NCI-H146 treated with DMSO at 0.1 percent for 48 hours (cell line): Measurements from ENCODE around the gene ADAMTS15.

ENCODE experiments used
- DNase-seq: peaks from one replicate; lab custom pipeline; 2025; ENCODE audit not compliant: unreplicated experiment; lab: John Stamatoyannopoulos, UW

The ADAMTS15 gene

GRCh38 chr11:130478881-130479280 lies 30.4 kb downstream of the ADAMTS15 start:
- no peak for DNase-seq

GRCh38 chr11:130480186-130480585 lies 31.7 kb downstream of the ADAMTS15 start:
- no peak for DNase-seq

DNA sequence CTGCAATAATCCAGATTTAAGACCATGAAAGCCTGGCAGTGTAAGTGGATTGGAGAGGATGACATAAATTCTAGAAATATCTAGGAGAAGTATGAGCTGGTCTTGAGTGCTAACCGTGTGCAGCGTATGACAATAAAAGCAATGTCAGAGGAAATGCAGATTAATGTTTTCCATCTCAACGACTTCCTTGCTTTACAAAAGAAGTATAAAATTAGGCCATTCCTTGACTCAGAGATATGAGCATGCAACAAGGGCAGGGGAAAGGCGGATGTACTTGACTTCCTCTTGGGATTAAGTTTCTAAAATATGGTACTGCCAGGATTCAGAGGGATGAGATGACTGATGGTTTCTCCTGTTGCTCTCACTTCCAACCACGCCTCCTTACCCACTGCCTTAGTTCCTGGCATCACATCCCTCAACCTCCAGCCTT lies 32.3 kb downstream of the ADAMTS15 start:
- DNase-seq: no peak

- no peak for DNase-seq
Observed at GRCh38 chr11:130483124-130483523, 34.7 kb downstream of the ADAMTS15 start.

GRCh38 chr11:130485983-130486382 lies 37.5 kb downstream of the ADAMTS15 start:
- no peak for DNase-seq

DNA sequence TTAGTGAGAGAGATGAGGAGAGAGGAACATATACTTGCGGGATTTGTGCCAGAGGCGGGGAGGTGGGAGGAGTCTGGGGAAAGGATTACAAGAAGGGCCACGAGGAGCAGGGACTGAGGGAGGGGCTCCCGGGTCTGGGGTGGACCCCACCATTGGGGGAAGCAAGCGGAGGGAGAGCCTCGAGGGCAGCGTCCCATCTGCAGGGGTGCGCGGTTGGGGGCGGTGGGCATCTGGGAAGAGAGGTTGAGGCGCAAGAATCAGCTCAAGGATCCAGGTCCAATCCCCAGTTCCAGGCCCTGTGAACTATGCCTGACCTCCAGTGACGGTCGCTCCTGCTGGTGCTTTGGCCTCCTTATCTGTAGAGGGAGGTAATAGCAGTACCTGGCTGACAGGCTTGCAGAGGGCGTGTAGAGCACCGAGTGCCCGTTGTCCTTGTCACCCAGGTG lies 38.0 kb downstream of the ADAMTS15 start:
- DNase-seq: no peak

DNA sequence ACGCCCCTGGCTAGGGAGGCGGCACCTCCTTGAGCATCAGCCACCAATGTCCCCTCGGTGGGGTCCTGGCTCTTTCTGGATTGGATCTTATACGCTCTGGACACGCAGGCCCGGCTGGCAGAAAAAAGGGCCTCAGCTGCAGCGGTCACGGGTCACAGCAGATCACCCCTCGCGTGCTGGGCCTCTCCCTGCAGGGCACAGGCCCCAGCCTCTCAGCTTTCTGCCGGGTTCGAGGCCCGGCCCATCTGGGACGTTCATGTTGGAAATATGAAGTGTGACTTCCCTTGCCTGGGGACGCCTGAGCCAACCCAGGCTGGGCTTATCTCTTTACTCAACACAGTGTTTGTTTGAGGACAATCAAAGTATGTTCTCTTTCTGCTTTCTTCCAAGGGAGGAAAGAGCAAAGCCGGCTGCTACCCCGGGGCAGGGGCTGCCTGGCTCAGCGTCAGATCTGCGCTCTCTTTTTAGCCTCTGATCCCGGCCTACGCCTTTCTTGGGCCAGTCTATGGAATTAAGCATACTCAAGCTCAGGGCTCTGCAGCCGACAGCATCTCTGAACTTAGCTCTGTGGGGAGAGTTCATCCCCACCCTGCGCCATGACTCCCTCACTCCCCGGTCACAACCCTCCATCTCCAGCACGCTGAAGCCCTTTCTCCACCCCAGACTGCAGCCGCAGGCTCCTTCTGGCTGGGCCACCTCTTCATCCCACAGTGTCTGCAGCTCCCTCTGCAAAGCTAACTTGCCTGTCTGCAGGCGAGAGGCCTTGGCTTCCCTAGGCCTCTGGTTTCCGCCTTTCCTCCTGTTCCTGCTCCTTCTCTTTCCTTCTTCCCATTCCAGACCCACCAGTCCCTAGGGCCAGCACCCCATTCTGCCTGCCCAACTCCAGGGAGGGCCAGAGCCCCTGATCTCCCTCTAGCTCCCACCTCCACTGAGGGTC lies 38.8 kb downstream of the ADAMTS15 start:
- DNase-seq: no peak

- DNase-seq: no peak
Observed at GRCh38 chr11:130487924-130488815, 39.7 kb downstream of the ADAMTS15 start.

DNA sequence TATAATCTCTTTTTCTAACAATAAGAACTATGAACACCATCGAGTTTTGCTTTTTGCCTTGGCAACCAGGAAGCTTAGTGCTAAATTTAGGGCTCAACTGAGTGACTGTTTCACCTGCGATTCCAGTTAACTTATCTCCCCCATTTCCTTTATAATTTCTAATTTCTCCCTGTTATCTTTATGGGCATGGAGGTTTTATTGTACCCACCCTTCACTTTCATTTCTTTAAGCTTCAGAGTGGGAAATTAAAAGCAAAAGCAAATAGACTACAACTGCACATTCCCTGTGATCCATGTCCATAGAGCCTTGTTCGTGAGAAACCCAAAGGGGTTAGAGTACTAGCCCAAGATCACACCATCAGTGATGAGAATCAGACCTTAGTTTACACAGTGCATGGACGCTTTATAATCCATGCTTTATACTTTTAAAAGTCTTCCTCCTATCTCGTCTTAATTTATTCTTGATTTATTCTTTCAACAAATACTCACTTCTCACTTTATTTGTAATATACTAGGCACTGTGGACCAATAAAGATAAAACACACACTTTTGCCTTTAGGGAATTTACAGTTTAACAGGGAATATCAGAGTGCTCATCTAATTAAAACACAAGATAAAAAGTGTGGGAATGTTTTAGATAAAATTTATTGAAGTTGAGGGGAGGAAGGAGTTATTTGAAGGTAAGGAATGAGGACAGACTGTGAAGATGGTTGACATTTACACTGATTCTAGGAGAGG lies 40.6 kb downstream of the ADAMTS15 start:
- DNase-seq: no peak

GRCh38 chr11:130489716-130490115 lies 41.3 kb downstream of the ADAMTS15 start:
- no peak for DNase-seq

GRCh38 chr11:130490682-130491449 lies 42.4 kb downstream of the ADAMTS15 start:
- DNase-seq: no peak

- DNase-seq: no peak
Observed at GRCh38 chr11:130498181-130498580, 49.7 kb downstream of the ADAMTS15 start.

GRCh38 chr11:130499828-130500227 lies 51.4 kb downstream of the ADAMTS15 start:
- DNase-seq: no peak

- DNase-seq: no peak
Observed at GRCh38 chr11:130504317-130504716, 55.9 kb downstream of the ADAMTS15 start.

GRCh38 chr11:130508913-130509312 lies 60.5 kb downstream of the ADAMTS15 start:
- DNase-seq: no peak

- DNase-seq: no peak
Observed at GRCh38 chr11:130509942-130510341, 61.5 kb downstream of the ADAMTS15 start.

- no peak for DNase-seq
Observed at GRCh38 chr11:130510407-130511006, 62.1 kb downstream of the ADAMTS15 start.

DNA sequence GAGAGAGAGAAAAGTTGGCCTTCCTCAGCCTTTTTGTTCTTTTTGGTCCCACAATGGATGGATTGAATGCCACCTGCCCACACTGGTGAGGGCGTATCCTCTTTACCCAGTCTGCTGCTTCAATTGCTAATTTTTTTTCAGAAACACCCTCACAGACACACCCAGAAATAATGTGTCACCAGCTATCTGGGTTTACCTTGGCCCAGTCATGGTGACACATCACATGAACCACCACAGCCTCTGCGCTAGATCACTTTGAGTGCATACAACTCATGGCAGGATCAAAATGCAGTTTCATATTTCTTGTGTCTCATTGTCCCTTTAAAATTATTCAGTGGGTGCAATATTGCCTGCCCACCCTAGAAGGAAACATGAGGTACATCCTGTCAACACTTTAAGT lies 63.3 kb downstream of the ADAMTS15 start:
- DNase-seq: no peak

- DNase-seq: no peak
Observed at GRCh38 chr11:130512662-130513061, 64.2 kb downstream of the ADAMTS15 start.

DNA sequence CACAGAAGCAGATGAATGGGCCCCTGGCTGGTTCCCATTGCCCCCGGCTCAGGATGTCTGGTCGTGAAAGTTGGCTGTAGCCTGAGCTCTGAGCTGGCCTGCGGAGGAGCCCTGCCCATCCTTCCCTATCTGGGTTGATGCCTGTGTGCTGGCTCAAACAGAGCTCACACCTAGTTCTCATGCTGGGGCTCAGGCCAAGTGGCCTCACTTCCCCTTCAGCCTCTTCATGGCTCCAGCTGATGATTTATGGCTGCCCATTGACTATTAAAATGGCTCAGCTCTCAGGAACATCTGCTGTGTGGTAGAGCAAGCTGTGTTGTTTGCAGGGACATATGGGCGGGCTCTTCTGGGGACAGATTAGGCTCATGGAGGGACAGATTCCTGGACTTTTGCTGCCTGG lies 64.7 kb downstream of the ADAMTS15 start:
- DNase-seq: no peak
